ENCODE measurements around the gene PSME4. TPM values are rescaled to one million over a fixed set of nuclear protein-coding genes. Genes with fewer than 3 reads are reported as not detected.
"Not testable (repeated sequence)": the region's sequence is repeated elsewhere in the genome, so short reads cannot be mapped to it uniquely, and the experiment has no call there.

Gene PSME4
- total RNA-seq, 1 donor from 2014 or later, result 35.2 TPM

DNA sequence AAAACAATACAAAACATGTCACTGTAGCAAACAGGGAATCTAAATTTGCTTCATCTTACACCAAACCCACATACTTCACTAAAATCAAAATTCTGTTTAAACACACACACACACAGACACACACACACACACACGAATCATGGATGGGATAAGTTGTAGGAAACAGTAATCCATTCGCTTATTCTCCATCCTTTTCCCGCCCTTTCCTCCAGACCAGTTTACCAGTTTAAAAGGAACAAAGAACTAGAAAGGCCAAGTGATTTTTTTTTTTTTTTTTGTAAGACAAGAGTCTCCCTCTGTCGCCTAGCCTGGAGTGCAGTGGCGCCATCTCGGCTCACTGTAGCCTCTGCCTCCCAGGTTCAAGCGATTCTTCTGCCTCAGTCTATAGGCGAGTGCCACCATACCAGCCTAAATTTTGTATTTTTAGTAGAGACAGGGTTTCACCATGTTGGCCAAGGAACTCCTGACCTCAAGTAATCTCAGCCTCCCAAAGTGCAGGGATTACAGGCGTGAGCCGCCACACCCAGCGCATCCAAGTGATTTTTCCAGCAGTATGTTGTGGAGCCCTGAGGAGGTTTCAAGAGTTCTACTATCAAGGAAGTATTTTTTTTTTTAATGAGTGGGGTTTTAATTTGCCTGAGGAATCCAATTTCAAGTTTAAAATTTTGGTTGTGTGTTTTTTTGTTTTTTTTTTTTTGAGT, 5.7 kb downstream of the PSME4 start:
- no peak for DNase-seq (ENCODE audit: low read depth in 2 of 2)

DNA sequence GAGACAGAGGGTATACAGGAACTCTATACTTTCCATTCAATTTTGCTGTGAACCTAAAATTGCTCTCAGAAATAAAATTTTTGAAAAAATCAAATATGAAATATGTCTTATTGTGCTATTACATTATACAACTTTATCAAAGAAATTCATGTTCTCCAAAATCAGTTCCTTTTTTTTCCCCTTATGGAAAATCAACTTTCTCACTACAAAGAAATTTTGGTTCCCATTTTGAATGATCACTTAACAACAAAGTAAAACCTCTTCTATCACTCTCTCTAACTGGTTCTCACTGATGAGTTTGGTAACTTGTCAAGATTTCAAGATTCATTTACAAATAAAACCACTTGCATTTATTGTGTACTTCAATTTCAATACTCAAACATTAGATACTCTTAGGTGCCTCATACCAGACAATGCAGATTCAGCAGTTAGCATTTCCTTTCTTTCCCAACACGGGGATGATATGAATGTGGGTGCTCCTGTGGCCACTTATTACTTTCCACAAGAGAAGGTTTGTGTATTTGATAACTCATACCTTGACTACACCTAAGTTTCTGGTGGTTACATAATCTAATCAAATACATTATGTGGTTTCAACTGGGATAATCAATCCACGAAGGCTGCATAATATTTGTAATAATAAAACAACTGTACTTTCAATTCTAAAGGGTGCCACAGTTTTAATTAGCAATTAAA, 6.4 kb downstream of the PSME4 start:
- peak in 1 of 2 donors; percentile 10 for DNase-seq (ENCODE audit: low read depth in 2 of 2)

DNA sequence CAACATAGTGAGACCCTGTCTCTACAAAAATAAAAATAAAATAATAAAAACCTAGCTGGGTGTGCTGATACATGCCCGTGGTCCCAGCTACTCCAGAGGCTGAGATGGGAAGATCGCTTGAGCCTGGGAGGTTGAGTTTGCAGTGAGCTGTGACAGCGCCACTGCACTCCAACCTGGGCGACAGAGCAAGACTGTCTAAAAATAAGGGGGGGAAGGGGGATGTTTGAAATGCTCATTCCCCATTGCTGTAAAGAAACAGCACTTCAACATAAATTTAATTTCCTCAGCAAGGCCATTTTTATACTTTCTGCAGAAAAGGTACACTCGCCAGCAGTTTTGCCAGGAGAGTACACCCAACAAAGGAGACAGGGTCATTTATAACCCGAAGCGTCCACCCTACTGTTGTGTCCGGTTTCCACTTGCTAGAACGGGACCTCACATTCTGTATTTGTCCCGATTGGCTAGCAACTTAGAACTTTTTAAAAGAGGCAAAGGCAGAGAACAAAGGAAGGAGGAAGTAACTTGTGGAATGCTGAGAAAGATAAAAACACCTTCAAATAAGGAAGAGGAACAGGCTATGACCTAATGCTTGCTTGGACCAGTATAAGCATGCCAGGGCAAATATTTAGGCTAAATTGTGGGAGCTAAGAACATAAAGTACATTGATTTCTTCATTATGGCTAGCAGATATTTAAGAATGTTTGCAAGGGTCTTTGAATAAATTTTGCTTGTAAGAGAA, 9.1 kb downstream of the PSME4 start:
- peak in 1 of 2 donors; percentile 45 for DNase-seq (ENCODE audit: low read depth in 2 of 2)

DNA sequence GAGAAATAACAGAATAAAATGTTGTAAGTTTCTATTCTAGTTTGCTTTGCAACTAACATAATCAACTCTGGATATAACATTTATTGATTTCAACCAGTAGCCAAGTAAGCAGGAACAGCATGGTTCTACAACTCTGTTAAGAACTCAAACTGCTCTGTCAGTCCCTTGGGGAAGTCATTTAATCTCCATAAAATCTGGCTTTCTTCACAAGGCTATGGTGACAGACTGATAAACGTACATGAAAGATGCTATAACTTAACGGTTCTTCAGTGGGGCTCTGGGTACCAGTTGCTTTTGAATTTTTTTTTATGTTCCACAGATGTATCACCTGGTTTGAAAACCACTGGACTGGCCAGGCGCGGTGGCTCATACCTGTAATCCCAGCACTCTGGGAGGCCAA, 10.3 kb downstream of the PSME4 start:
- no peak for DNase-seq (ENCODE audit: low read depth in 2 of 2)

DNA sequence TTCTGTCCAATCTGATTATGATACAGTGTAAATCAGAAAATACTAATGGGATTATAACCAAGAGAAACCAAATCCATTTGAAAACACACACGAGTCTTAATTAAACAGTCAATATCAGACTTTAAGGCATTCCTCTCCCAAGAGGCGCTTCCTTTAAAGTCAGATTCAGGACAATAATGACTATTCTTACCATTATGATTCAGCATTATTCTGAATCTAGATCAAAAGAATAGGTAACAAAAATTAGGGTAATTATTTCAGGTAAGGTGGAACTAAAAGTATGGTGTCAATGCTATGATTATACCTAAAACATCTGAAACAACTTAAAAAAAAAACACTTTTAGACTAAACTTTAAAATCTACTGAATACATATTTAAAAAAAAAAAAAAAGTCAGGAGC, 12.3 kb downstream of the PSME4 start:
- DNase-seq (ENCODE audit: low read depth in 2 of 2), result no peak

DNA sequence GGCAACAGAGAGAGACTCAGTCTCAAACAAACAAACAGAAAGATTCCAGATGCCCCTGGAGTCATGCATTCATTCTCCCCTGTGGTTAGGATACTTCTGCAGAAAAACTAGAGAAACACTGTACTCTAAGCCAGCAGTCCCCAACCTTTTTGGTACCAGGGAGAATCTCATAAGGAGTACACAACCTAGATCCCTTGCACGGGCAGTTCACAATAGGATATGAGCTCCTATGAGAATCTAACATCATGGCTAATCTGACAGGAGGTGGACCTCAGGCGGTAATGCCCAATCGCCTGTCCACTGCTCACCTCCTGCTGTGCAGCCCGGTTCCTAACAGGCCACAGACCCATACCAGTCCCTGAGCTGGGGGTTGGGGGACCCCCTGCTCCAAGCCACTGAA, 18.3 kb downstream of the PSME4 start:
- DNase-seq (ENCODE audit: low read depth in 2 of 2), result no peak

DNA sequence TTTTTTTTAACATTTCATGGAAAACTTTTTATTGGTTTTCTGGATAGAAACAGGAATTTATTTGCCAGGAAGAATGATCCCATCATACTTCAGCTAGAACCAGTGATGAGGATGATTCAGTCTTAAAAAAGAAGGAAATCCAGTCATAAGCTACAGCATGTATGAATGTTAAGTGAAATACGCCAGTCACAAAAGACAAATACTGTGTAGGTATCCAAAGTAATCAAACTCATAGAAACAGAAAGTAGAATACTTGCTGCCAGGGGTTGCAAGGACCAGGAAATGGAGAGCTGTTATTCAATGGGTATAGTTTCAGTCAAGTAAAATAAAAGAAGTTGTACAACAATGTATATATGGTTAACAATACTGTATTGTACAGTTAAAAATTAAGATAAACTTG, 21.3 kb downstream of the PSME4 start:
- DNase-seq (ENCODE audit: low read depth in 2 of 2), result peak; percentile 50 to 87

DNA sequence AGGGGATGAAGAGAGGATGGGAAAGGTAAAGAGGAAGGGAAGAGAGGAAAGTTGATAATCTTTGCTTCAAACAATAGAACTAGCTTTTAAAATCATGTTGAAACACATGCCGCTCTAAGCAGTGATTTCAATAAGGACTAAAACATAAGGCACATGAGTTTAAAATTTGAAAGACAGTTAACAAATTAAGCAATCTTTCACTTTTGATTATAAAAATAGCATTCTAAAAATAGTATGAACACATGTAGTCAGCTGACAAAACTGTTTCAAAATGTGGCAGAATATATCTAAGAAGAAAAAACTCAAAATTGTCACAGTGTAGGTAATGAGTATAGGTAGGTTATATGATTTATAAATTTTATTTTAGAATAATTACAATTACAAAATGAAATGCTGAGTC, 25.3 kb downstream of the PSME4 start:
- DNase-seq (ENCODE audit: low read depth in 2 of 2), result no peak

DNA sequence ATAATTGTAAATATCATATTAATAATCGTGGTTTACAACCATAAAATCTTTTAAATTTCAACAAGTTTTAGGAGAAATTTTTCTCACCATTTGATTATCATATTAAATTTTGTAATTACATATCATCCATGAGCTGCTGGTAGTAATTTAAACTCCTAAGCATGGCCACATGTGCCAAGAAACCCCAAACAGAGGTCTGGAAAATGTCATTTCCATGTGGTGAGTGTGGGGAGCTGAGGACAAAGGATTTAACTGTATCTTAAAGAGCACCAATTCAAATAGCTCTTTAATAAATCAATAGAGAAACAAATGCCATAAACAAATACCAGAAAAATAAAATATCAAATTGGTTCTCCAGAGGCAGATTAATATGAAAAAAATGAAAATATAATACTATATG, 26.3 kb downstream of the PSME4 start:
- DNase-seq (ENCODE audit: low read depth in 2 of 2), result no peak

DNA sequence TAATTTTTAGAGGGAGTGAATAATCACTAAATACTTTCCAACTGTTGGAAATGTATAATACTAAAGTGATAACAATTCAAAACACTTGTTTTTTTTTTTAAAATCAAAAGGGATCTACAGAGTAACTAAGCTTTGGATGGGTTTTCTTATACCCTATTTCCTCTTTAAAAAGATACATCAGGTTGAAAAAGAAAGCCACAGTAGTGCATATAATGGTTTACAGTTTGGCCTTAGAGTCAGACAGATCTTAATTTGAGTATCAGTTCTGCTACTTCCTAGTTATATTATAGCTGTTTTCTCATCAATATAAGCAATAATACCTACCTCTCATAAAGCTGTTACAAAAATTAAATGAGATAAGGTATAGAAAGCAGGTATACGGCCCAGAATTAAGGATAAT, 28.5 kb downstream of the PSME4 start:
- DNase-seq (ENCODE audit: low read depth in 2 of 2), result no peak

DNA sequence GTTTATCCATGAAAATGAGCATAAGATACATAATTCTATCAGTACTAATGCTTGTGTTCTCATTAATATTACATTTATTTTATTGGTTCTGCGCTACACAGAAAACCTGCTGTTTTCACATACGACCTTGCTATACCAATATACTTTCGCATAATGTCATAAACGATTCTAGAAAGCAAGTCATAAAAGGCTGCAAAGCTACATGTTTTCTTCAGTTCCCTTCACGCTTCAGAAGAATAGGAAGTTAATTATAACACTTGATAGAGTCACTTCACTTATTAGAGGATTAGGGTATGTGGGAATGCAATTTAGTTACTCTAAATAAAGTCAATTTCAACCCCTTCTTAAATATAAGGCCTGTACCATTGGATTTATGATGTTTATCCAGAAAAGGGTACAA, 29.0 kb downstream of the PSME4 start:
- no peak for DNase-seq (ENCODE audit: low read depth in 2 of 2)

DNA sequence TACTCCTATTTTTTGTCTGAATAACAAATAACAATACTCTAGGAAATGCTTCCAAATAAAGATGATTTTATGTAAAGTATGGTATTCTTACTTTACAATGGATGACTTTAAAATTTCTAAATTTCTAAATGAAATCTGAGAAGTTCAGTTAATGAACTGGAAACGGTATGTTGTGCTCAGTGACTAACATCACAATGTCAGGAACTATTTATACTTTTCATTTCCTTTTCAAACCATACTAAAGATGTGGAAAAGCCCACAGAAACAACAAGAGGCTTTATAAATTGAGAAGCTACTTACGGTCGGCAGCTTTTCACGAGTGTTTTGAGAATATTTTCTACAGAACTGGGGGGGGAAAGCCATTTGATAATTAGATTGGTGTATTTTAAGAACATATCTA, 31.1 kb downstream of the PSME4 start:
- peak; percentile 22 to 70 for DNase-seq (ENCODE audit: low read depth in 2 of 2)

DNA sequence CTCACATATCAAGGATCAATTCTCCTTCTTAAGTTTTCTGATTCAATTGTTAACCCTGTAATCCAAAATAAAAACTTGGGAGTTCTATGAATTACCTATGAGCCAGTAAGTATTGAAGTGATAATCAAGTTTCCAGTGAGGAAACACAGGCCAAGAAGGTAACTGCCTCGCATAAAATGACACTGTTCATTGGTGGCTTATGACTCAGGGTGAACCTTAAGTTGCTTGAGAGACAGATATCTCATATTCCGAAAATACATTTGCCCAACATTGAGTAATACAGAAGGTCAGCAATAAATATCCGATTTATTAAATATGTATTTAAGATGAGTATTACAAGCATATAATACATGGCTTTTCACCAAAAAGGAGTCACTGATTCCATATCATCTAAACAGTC, 31.9 kb downstream of the PSME4 start:
- DNase-seq (ENCODE audit: low read depth in 2 of 2), result no peak

DNA sequence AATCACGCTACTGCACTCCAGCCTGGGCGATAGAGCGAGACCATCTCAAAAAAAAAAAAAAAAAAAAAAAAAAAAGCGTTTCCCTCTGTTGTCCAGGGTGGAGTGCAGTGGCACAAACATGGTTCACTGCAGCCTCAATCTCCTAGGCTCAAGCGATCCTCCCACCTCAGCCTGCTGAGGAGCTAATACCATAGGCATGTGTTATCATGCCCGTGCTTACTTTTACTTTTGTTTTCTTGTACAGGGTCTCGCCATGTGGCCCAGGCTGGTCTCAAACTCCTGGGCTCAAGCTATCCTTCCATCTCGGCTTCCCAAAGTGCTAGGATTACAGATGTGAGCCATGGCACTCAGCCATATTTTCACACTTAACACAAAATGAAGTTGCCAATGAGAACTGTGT, 37.5 kb downstream of the PSME4 start:
- DNase-seq (ENCODE audit: low read depth in 2 of 2), result no peak

DNA sequence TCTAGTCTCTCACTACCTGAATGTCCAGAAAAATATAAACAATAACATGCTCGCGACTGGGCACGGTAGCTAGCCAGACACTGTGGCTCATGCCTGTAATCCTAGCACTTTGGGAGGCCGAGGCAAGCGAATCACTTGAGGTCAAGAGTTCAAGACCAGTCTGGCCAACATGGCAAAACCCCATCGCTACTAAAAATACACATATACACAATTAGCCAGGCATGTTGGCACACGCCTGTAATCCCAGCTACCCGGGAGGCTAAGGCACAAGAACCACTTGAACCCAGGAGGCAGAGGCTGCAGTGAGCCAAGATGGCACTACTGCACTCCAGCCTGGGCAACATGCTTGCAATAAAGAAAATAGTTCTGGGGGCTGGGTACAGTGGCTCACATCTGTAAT, 44.5 kb downstream of the PSME4 start:
- DNase-seq (ENCODE audit: low read depth in 2 of 2), result not testable (repeated sequence)

DNA sequence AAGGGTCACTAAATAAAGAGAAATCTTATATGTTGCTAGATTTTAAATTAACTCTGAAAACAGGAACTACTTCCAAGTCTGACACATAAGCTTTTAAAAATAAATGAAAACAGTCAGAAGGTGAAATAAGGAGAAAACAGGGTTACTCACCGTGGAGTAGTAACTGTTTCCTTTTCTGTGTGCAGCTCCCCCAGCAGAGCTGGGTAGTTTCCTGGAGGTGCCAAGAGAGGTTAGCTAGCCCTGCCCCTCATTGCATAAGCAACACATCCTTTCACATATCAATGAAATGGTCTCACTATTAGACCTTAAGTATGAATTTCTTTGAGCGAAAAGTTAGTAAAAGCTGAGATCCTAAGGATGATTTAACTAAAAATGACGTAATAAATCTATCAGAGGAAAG, 57.1 kb downstream of the PSME4 start:
- DNase-seq (ENCODE audit: low read depth in 2 of 2), result peak; percentile 51 to 92

DNA sequence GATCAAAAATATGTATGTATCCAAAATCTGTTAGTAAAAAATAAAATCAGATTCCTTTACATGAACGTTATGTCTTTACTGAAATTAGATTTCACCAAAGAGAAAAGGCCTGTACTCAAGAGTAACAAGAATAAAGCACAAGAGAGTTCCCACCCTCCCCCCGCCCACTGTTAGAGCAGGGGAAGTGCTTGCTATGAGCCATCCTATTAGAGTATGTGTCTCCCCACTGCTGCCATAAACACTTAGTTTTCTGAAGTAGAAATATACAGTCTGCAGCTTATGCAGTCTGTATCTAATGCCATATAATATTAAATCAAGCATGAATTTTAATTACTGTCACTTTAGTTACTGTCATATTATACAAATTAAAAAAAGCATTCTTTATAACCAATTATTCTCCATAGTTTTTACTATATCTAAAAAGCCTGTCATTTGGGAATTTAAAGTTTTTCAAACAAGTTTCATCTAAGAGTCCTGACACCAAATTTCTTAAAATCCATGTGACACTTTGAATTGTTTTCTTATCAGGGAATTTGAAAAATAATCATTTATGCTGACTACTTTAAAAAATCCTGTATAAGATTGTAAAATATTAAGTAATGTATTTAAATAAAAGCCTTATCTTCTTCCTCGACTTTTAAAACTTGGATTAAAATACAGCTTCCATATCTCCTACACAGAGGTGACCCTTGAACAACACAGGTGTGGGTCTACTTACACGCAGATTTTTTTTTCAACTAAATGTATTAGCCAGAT, 59.2 kb downstream of the PSME4 start:
- DNase-seq (ENCODE audit: low read depth in 2 of 2), result peak in 1 of 2 donors; percentile 37

DNA sequence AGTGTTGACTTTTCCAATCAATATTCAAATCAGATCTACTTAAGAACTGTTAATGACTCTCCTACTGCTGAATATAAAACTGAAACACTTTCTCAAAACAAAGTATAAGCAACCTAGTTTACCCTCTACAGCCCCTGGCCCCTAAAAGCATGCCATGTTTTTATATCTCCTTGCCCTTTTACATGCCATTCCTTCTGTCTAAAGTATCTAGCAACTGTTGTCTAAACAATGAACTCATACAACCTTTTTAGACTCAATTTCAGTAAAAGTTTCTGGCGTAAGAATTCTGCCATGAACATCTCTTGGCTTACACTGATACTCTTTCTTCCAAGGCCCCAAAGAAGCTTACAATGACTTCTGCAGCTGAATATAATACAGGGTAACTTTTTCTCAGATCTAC, 63.2 kb downstream of the PSME4 start:
- no peak for DNase-seq (ENCODE audit: low read depth in 2 of 2)

DNA sequence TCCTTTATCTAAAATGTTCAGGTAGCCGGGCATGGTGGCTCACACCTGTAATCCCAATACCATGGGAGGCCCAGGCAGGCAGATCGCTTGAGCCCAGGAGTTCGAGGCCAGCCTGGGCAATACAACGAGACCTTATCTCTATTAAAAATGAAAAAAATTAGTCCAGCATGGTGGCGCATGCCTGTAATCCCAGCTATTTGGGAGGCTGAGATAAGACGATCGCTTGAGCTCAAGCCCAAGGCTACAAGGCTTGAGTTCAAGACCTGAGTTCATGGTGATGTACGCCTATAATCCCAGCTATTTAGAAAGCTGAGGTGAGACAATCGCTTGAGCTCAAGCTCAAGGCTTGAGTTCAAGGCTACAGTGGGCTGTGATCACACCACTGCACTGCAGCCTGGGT, 65.4 kb downstream of the PSME4 start:
- DNase-seq (ENCODE audit: low read depth in 2 of 2), result no peak

DNA sequence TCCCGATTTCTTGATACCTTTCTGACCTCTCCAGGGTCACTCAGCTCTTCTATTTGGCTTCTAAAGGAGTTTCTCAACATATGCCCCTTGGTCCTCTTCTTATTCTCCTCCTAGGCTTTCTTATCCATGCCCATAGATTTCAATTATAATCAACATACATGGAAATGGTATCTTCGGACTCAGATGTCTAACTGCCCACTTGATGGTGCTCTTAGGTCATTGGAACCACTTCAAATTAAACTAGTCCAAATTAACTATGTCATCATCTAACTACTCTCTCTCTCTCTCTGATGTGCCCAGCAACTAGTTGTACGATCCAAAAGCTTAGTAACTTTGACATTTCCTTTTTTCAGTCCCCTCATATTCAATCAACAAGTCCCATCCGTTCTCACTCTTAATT, 67.8 kb downstream of the PSME4 start:
- DNase-seq (ENCODE audit: low read depth in 2 of 2), result no peak

DNA sequence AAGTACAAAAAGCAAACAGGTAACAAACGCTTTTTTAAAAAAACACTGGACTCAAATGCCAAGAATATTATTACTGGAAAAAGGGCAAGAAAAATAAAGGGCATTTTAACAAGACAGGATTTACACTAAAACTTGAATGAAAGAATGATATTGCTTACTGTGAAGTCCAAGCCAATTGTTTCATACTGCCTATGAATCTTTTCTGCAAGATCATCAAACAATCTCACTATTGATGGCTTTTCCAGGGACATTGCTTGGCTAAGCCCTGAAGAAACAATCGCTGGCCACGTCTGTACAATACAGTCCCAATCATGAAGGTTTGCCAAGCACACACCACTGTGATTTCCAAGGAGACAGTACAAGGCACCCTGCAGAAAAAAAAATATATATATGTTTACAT, 69.6 kb downstream of the PSME4 start:
- DNase-seq (ENCODE audit: low read depth in 2 of 2), result no peak

DNA sequence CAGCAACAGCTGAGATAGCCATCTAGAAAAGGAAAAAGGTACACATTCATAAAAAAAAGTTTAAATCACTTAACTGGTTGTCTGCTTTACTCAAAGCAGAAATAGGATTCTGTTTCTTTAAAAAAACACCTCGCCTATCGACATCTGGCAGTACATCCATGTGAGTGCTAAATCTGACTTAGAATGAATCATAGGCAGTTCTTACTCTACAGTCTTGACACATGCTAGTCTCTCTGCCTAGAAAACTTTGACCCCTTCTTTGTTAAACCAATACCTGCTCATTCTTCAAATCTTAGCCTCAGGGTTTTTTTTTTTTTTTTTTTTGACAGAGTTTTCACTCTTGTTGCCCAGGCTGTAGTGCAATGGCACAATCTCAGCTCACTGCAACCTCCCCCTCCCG, 73.9 kb downstream of the PSME4 start:
- DNase-seq (ENCODE audit: low read depth in 2 of 2), result peak in 1 of 2 donors; percentile 4

Data from dermis microvascular lymphatic vessel endothelial cell (primary cell).